ENCODE results near the gene GRIK1.

Gene GRIK1

GRCh38 chr21:29827236-29827635, 112.6 kb downstream of the GRIK1 start:
- DNase-seq, result no peak

DNA sequence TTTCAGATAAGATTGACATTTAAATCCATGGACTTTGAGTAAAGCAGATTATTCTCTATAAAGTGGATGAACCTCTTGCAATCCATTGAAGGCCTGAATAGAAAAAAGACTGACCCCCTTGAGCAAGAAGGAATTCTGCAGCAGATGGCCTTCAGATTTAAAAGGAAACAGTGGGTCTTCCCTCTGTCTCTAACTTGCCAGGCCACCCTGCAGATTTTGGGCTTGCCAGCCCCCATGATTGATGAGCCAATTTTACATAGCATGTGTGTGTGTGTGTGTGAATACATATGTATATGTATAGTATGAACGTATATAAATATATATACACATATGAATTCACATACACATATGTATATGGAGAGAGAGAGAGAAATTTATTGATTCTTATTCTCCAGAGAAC, 113.4 kb downstream of the GRIK1 start:
- DNase-seq, result no peak

DNA sequence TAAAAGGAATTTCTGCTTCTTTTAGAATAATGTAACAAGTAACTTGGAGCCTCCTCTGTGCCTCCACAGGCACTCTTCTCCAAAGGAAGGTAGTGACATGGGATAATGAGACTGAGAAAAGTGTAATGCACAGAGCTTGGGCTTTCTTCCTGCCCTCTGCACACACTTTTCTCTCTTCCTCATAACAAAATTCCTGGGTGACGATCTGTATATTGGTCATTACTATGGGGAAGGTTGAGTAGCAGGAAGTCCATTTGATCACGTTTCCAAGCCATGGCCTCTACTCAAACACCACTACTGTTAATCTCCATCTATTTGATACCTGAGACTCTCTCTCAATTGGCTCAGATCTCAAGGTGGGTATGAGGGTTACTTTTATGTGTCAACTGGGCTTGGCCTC, 113.9 kb downstream of the GRIK1 start:
- no peak for DNase-seq

DNA sequence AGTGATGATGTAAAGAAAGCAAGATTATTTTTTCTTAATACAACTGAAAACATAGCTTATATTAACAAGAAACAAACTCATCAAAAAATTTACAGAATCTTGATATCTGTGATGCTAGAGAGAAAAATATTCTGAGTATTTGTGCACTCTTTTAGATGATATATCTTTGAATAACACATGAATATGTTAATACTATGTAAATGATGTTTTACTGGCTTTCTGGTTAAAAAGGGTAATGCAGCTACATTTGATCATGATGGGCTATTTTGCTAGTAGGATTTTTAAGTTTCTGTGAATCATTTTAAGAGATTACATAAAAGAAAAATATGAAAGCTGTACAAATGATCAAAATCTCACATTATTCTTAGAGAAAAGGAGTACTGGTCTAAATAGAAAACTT, 114.5 kb downstream of the GRIK1 start:
- DNase-seq, result no peak

- DNase-seq, result no peak
Measured at GRCh38 chr21:29822064-29822463, 117.7 kb downstream of the GRIK1 start.

GRCh38 chr21:29821230-29821629, 118.6 kb downstream of the GRIK1 start:
- DNase-seq, result no peak

GRCh38 chr21:29819675-29820326, 120.0 kb downstream of the GRIK1 start:
- no peak for DNase-seq

GRCh38 chr21:29818383-29818921, 121.3 kb downstream of the GRIK1 start:
- no peak for DNase-seq

DNA sequence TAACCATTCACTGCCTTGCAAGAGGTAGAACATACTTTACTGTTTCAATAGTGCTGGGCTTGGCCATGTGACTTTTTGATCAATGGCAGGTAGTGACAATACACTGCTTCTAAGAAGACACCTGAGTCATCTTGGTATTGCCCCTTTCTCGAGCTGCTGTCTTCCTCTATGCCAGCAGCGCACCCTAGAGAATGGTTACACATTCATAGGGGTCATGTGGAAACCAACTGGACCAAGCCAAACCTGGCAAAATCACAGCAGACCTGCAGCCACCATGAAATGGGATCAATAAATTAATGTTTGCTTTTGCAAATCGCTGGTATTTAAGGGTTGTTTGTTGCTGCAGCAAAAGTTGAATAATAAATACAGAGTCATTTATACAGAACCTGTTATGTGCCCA, 122.3 kb downstream of the GRIK1 start:
- DNase-seq, result no peak

DNA sequence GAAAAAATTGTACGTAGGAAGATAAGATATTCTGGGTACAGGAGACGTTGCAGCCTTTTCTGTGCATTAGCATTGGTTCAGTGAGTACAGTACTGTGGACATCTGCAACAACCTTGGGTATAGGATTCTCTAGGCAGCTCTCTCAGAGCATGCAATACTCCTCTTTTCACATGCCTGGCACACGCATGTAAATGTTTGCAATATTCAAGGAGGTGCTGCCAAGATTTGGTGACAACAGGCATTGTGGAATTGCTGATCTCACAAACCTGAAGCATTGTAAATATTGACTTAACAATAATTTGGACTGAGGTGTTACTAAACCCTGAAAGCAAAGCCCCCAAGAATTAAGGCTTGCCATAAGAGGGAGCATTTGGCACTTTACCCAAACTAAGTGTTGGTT, 126.8 kb downstream of the GRIK1 start:
- DNase-seq, result no peak

- DNase-seq, result no peak
Measured at GRCh38 chr21:29810871-29811270, 128.9 kb downstream of the GRIK1 start.

DNA sequence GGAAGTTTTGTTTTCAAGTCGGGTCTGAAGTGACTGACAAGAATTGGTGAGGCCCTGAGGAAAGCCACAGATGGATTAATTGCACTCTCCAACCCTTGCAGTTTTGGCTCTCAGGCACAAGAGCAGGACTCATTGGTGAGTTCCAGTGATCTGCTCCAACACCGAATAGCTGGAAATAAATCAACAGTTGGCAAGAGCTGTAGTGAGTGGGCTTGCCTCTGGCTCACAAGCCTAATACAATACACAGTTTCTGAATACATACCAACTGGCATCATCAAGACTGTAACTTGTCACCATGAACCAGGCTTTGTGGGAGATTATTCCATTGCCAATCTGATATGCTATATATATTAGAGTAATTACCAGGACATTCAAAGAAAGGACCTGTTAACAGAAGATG, 131.6 kb downstream of the GRIK1 start:
- no peak for DNase-seq

- DNase-seq, result no peak
Measured at GRCh38 chr21:29805105-29805504, 134.7 kb downstream of the GRIK1 start.

DNA sequence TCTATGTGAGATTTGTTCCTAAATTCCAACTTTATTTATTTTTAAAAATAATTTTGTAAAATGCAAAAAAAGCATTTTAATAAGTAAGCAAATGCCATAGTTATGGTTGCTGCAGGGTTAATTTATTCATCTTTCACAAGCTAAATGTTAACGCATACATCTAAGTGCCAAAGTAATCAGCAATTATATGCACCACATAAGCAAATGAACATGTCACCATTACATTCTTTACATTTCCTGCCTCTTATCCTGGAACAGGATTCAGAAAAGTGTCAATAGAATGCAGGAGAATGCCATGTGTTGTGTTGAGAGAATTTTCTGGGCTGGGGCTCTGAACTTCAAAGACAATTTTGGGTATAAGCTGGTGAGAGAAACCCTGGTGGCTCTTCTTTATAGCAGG, 136.6 kb downstream of the GRIK1 start:
- no peak for DNase-seq

DNA sequence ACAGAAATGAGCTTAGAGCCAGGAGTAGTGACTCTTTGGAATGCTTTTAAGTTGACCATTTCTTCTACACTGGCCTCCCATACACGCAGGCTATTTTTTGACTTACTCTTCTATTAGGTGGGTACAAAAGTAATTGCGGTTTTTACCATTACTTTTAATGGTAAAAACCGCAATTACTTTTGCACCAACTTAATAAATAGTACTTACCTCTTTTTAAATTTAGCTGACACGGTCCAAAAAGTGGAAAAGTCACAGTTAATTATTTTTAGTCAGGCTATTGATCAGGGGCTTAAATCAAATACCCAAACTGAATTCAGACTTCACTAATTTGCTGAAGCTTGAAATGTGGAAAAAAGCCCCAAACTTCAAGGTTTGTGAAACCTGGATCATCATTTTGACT, 138.7 kb downstream of the GRIK1 start:
- DNase-seq, result no peak

DNA sequence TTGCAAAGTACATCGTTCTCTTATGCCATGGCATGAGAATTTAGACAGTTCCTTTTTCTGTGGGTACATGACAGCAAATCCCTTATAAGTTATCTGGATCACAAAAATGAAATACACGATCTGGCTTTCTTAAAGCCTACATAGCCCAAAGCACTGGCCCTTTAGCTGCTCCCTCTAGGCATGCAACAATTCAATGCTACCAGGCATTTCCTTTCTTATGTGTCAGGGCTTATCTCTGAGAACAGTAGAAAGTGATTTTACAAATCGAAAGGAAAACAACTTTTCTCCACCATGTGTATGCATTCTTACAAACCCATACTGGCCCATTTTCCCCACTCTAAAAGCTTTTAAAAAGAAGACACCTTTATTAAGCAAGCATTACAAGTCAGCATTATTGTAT, 139.7 kb downstream of the GRIK1 start:
- DNase-seq, result no peak

DNA sequence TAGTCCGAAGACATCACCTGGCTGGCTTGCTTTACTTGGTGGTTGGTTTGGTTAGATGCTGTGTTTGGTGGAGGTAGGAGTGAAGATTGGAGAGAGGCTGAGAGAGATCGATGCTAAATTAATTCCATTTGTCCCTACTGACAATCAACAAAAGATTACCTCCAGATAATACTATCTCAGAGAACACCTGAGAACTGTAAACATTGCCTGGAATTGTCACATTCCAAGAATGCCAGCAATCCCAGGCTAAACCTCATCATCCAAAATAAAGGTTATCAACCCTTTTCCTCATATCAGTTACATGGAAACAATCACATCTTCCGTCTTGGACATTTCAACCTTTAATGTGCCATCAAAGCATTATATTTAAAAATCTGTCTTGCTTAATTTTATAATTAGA, 141.0 kb downstream of the GRIK1 start:
- no peak for DNase-seq

DNA sequence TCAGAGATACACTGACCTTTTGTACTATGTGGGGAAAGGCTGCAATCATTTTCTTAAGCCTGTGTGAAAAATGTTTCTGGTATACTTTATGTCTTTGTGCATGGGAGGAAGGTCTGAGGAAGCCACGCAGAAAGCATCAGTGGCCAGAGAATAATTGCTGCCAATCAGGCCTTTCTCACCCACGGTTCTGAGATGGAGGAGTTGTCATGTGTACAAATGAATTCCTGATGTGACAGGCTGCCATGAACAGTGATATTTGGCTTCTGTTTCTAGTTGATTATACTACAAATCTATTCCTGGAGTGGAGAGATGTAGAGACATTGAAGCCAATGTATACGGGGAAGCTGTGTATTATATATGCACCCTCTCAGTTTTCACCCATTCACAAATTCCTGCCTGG, 142.6 kb downstream of the GRIK1 start:
- no peak for DNase-seq

- no peak for DNase-seq
Measured at GRCh38 chr21:29793712-29794111, 146.1 kb downstream of the GRIK1 start.

DNA sequence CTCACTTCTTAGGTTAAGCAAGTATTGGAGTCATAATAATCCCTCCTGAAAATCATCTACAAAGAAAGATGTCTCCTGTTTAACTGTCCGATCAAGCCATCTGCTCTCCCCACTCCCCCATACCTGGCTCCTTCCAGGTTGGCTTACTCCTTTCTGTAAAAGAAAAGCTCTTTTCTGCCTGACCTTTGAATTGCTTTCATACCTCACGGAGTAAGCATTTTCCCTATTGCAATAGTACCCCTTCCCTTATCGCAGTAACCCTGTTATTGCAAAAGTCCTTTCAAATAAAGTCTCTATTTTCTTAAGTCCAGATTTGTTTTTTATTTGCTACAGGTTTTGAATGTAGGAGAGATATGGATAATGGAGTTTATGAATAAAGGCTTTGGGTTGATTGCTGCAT, 150.4 kb downstream of the GRIK1 start:
- no peak for DNase-seq

DNA sequence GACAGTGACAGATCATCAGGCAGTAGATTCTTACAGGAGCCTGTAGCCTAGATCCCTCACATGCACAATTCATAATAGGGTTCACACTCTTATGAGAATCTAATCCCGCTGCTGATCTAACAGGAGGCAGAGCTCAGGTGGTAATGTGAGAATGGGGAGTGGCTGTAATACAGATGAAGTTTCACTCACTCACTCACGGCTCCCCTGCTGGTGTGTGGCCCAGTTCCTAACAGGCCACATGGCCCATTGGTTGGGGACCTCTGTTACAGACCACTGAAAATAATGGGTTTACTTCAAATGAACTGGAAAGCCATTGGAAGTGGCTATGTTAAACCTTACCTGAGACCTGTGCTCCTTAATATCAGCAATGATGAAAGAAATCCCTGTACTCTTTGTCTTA, 151.0 kb downstream of the GRIK1 start:
- DNase-seq, result no peak

- DNase-seq, result no peak
Measured at GRCh38 chr21:29787361-29787909, 152.4 kb downstream of the GRIK1 start.

DNA sequence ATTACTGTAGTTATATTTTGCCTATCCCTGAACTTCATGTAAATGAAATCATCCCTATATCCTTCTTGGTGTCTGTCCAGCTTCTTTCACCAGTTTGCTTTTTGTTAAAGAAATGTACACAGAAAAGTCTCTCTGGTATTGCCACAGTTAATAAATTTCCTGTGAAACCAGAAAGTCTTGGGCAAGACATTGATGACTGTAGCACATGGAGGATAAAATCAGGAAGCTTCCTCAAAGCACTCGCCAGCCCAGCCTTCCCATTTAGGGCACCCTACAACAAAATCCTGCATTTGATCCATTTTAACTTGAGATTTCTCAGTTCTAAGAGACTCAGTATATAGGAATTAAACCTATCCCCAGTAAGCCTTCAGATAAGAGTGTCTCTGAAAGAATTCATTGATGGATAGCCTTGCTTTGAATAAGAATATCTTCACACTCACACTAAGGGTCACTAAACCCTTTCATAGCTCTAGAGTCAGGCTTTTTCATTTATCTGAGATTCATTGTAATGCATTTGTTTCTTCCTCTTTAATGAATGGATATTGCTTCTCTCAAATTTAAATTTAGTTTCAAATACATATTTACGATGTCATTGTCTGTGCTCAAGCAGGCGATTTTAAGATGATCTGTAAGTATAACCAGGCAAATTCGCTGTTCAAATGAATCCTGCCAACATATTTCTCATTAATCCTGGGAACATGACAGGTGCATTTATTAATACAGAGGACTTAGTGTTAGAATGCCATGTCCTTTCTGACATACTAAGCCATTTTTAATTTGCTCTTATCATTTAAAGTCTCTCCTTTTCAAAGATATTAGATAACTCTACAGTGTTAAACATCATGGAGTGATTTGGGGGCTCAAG, 153.1 kb downstream of the GRIK1 start:
- DNase-seq, result no peak

DNA sequence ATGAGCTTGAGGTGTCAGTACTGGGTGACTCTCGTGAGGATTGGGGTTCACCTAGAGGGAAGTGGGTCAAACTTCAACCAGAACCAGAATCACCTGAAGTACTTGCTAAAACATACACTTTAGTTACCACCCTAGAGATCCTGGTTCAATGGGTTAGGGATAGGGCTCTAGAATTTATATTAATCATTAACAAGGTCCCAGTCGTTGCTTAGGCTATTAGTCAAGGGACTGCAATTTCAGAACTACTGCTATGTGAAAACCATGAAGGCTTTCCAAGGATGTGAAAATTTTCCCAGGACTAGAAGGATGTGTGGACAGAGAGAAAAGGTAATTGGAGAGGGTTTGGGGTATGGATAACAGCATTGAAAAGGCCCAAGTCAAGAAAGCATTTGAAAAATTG, 162.6 kb downstream of the GRIK1 start:
- no peak for DNase-seq

All from C1 segment of cervical spinal cord (tissue), 14 donors.